22Rv1 (cell line): ENCODE data around the gene SUFU.
A peak's percentile ranks its signal among the peaks of the same experiment; 100 is the strongest.

ENCODE experiments used
- H3K27ac ChIP-seq: fragments of 450-650 bp; 2 replicates; pipeline ENCODE4 v1.5.1; 2017
- CTCF ChIP-seq: fragments of 450-650 bp; IDR thresholded peaks from 2 replicates; pipeline ENCODE4 v1.5.1; 2017; ENCODE audit warnings: mild to moderate bottlenecking
- ZFX ChIP-seq: fragments of 450-650 bp; IDR thresholded peaks from 2 replicates; pipeline ENCODE4 v1.6.1; 2017; ENCODE audit warnings: antibody characterized with exemption, borderline replicate concordance

Gene SUFU

GRCh38 chr10:102643336-102644065, 139.7 kb downstream of the SUFU start:
- H3K27ac ChIP-seq = peak overlapping the region; percentile 98
- TF ChIP-seq ZFX (no peak), CTCF (no peak)

GRCh38 chr10:102644066-102644645, 140.4 kb downstream of the SUFU start, which contains the start of gene TRIM8:
Gene TRIM8 (plus strand): TSS chr10:102644479. CDS start chr10:102644618, 139 bp downstream.
- TF ChIP-seq CTCF (no peak), ZFX (no peak)
- peak within 1 kb of the TSS; percentile 98 for H3K27ac ChIP-seq

GRCh38 chr10:102644646-102645387, 141.0 kb downstream of the SUFU start:
- peak overlapping the region; percentile 98 for H3K27ac ChIP-seq
- peak; percentile 83 for TF ChIP-seq CTCF
- TF ChIP-seq ZFX = no peak

- TF ChIP-seq CTCF = no peak
These were observed 141.6 kb downstream of the SUFU start for GRCh38 chr10:102645388-102645740.

GRCh38 chr10:102645741-102646609, 142.2 kb downstream of the SUFU start:
- TF ChIP-seq ZFX (no peak), CTCF (no peak)

More at GRCh38 chr10:102645388-102645740, 141.6 kb downstream of the SUFU start:
- H3K27ac ChIP-seq = peak overlapping the region; percentile 98

GRCh38 chr10:102646610-102647442, 143.1 kb downstream of the SUFU start:
- TF ChIP-seq ZFX (no peak), CTCF (no peak)
- H3K27ac ChIP-seq = peak overlapping the region; percentile 98

More at GRCh38 chr10:102645741-102646609, 142.2 kb downstream of the SUFU start:
- peak overlapping the region; percentile 98 for H3K27ac ChIP-seq
